ENCODE data around the gene ZCCHC2. TPM values are rescaled to one million over a fixed set of nuclear protein-coding genes. Genes with fewer than 3 reads are reported as not detected.

The ZCCHC2 gene
- total and polyA plus RNA-seq, 12 donors = 4.7 to 53.3 (median 18.0) TPM

DNA sequence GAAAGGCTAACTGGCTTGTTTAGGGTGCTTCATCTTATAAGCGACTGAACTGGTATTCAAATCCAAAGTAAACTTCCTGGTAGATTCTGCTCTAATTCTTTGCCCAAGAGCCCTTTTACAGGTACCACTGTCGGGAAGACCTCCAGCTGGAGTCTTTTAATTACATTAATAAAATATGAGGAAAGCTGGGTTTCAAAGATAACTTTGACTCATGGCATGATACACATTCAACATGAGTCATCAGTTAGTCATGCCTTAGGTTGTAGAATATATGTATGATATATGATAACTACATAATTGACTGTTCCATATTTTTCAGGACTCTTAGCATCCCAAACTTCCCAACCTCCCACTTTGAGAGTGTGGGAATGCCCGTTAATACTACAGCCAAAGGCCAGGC, 32.3 kb downstream of the ZCCHC2 start:
- no peaks in the 10 kb centered on the region for H3K27me3 ChIP-seq
- H3K4me3 ChIP-seq = no peak overlapping the region
- intact Hi-C loops (cut with DNase I) = no loop called here
- H3K36me3 ChIP-seq (replicated peaks in 1 of 2) = peaks cover 0 to 53% of the 10 kb centered on the region in 2 donors
- H3K9me3 ChIP-seq (replicated peaks in 1 of 3) = no peaks in the 10 kb centered on the region
- TF ChIP-seq CTCF (IDR thresholded peaks at IDR 0.05) (no peak), POLR2A (IDR thresholded peaks at IDR 0.05) (no peak)
- peaks cover 0 to 12% of the 10 kb centered on the region in 2 donors for H3K4me1 ChIP-seq (replicated peaks in 1 of 2)
- DNase-seq = no peak
- WGBS, 4 donors = 91 to 97% (median 93%) methylated on average over 3 of the region's 3 CpGs
- no peak overlapping the region for H3K27ac ChIP-seq

DNA sequence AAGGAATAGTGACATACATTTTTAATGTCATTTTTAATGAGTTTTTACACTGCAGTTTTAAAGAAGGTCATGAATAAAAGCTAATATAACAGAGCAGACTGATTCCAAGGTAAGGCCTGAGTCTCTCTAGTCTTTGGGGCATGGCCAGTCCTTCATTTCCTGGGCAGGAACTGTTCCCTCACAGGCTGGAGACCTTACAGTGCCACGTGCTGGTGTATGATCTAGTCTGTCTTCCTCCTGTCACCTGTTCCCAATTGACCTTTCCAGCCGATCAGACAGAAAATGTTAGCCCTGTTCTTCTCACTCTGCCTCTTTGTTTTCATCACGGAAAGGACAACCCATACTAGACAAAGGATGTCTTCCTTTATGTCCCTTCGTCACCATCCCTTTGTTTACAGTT, 33.6 kb downstream of the ZCCHC2 start:
- no peak overlapping the region for H3K27ac ChIP-seq
- no peak for DNase-seq
- TF ChIP-seq POLR2A (IDR thresholded peaks at IDR 0.05) (no peak), CTCF (IDR thresholded peaks at IDR 0.05) (no peak)
- WGBS, 4 donors = 78 to 86% (median 82%) methylated on average over 4 of the region's 4 CpGs
- peaks cover 0 to 12% of the 10 kb centered on the region in 2 donors for H3K4me1 ChIP-seq (replicated peaks in 1 of 2)
- intact Hi-C loops (cut with DNase I) = no loop called here
- no peaks in the 10 kb centered on the region for H3K9me3 ChIP-seq (replicated peaks in 1 of 3)
- peaks cover 0 to 48% of the 10 kb centered on the region in 2 donors for H3K36me3 ChIP-seq (replicated peaks in 1 of 2)
- H3K27me3 ChIP-seq = no peaks in the 10 kb centered on the region
- H3K4me3 ChIP-seq = no peak overlapping the region

- no peaks in the 10 kb centered on the region for H3K9me3 ChIP-seq (replicated peaks in 1 of 3)
- H3K4me1 ChIP-seq (replicated peaks in 1 of 2) = peaks cover 0 to 12% of the 10 kb centered on the region in 2 donors
- intact Hi-C loops (cut with DNase I) = no loop called here
- H3K4me3 ChIP-seq = no peak overlapping the region
- no peak overlapping the region for H3K27ac ChIP-seq
- no peaks in the 10 kb centered on the region for H3K27me3 ChIP-seq
- DNase-seq = no peak
- WGBS, 4 donors = 93 to 96% (median 95%) methylated on average over 6 of the region's 6 CpGs
- TF ChIP-seq POLR2A (IDR thresholded peaks at IDR 0.05) (no peak), CTCF (IDR thresholded peaks at IDR 0.05) (no peak)
- peaks cover 0 to 45% of the 10 kb centered on the region in 2 donors for H3K36me3 ChIP-seq (replicated peaks in 1 of 2)
Measured at GRCh38 chr18:62558015-62558663, 35.3 kb downstream of the ZCCHC2 start.

GRCh38 chr18:62564044-62564443, 41.2 kb downstream of the ZCCHC2 start:
- H3K27ac ChIP-seq = no peak overlapping the region
- TF ChIP-seq CTCF (IDR thresholded peaks at IDR 0.05) (no peak), POLR2A (IDR thresholded peaks at IDR 0.05) (no peak)
- H3K4me3 ChIP-seq = no peak overlapping the region
- H3K27me3 ChIP-seq = no peaks in the 10 kb centered on the region
- H3K36me3 ChIP-seq (replicated peaks in 1 of 2) = peaks cover 0 to 55% of the 10 kb centered on the region in 2 donors
- 91 to 94% (median 93%) methylated on average over 3 of the region's 3 CpGs for WGBS, 4 donors
- no peak for DNase-seq
- intact Hi-C loops (cut with DNase I) = no loop called here
- no peaks in the 10 kb centered on the region for H3K9me3 ChIP-seq (replicated peaks in 1 of 3)
- H3K4me1 ChIP-seq (replicated peaks in 1 of 2) = no peaks in the 10 kb centered on the region
